ENCODE measurements around the gene GRM4.

GRCh38 chr6:34039943-34040342, 105.9 kb downstream of the GRM4 start:
- TF ChIP-seq CTCF (IDR thresholded peaks at IDR 0.05; ENCODE audit: low read length) (no peak), EZH2phosphoT487 (IDR thresholded peaks at IDR 0.05; ENCODE audit: low read length) (no peak)
